ENCODE data around the gene GNAT2. TPM values are rescaled to one million over a fixed set of nuclear protein-coding genes. Genes with fewer than 3 reads are reported as not detected.

Gene GNAT2
- total RNA-seq, 1 experiment from 2014 or later = 0.20 TPM

- Histone ChIP-seq H4K91ac (ENCODE audit: insufficient read length, low read depth, low read length) (no peak overlapping the region), H2BK15ac (ENCODE audit: low read depth, low read length) (no peak overlapping the region), H2AFZ (ENCODE audit: low read length) (no peak overlapping the region), H3K4ac (ENCODE audit: low read depth, low read length) (no peak overlapping the region), H2BK120ac (ENCODE audit: low read depth, low read length, poor library complexity, severe bottlenecking) (no peak overlapping the region), H4K8ac (replicated peaks; ENCODE audit: insufficient read length, low read depth, low read length) (no peak overlapping the region), H3K27me3 (ENCODE audit: insufficient read depth, low read length) (no peaks in the 10 kb centered on the region), H3K14ac (ENCODE audit: insufficient read depth, low read length) (no peak overlapping the region), H3K9ac (ENCODE audit: extremely low read depth, insufficient read length, low read length) (no peak overlapping the region), H2AK5ac (ENCODE audit: insufficient read length, low read length) (no peak overlapping the region), H3K79me1 (ENCODE audit: insufficient read depth, low read depth, low read length, poor library complexity, severe bottlenecking) (no peaks in the 10 kb centered on the region), H3T11ph (ENCODE audit: low read length) (no peak overlapping the region), H3K18ac (ENCODE audit: insufficient read length, low read depth, low read length) (no peak overlapping the region), H2BK12ac (ENCODE audit: insufficient read length, low read depth, low read length) (no peak overlapping the region), H2BK20ac (ENCODE audit: low read depth, low read length, poor library complexity, severe bottlenecking) (no peak overlapping the region), H3K23ac (ENCODE audit: insufficient read length, low read depth, low read length) (no peak overlapping the region), H3K9me3 (ENCODE audit: control insufficient read depth, low read depth, low read length) (no peaks in the 10 kb centered on the region), H2BK5ac (ENCODE audit: insufficient read length, low read length) (no peak overlapping the region), H3K27ac (ENCODE audit: insufficient read length, low read depth, low read length) (no peak overlapping the region), H4K5ac (ENCODE audit: insufficient read length, low read depth, low read length) (no peak overlapping the region), H3K56ac (ENCODE audit: insufficient read length, low read depth, low read length) (no peak overlapping the region), H3K4me2 (ENCODE audit: insufficient read depth, insufficient read length, low read length) (no peak overlapping the region), H3K23me2 (ENCODE audit: insufficient read length, low read depth, low read length, poor library complexity, severe bottlenecking) (no peaks in the 10 kb centered on the region), H3K79me2 (ENCODE audit: insufficient read depth, low read length) (no peaks in the 10 kb centered on the region), H4K20me1 (ENCODE audit: control insufficient read depth, insufficient read depth, insufficient read length) (no peaks in the 10 kb centered on the region), H3K4me1 (ENCODE audit: insufficient read depth, low read length) (peaks cover 8% of the 10 kb centered on the region; the same call in 1 of the 2 replicates)
- H3K27ac Mint-ChIP-seq = no peak overlapping the region
- WGBS (ENCODE audit: extremely low coverage, insufficient read length, low lambda C conversion rate) = no CpG with 5 or more reads among the region's 1 CpG
- no peak for DNase-seq
- no peak for TF ChIP-seq CTCF (conservative IDR thresholded peaks at IDR 0.05)
- peaks cover 16 to 17% of the 10 kb centered on the region in 2 experiments for H3K4me1 Mint-ChIP-seq
- no peaks in the 10 kb centered on the region for H3K36me3 Mint-ChIP-seq (ENCODE audit: insufficient read depth in 1 of 3, low read depth in 3 of 3)
- no peaks in the 10 kb centered on the region; the same call in 1 of the 2 replicates for H3K27me3 Mint-ChIP-seq (ENCODE audit: low read depth)
- no peaks in the 10 kb centered on the region for H3K9me3 Mint-ChIP-seq
- H3K4me3 Mint-ChIP-seq = no peak overlapping the region
Observed at GRCh38 chr1:109605381-109605780, 14.0 kb downstream of the GNAT2 start.
